Suprapubic skin (tissue), 4 donors: Measurements from ENCODE around the gene GPX5. TPM values are rescaled to one million over a fixed set of nuclear protein-coding genes. Genes with fewer than 3 reads are reported as not detected.
"Not testable (repeated sequence)": the region's sequence is repeated elsewhere in the genome, so short reads cannot be mapped to it uniquely, and the experiment has no call there.

Source experiments
- DNase-seq, 2 donors: peaks; one replicate each; pipeline ENCODE4 v3.0.0-alpha.2; 2019; ENCODE audit warnings: low spot score in 2 of 2
- H3K27ac ChIP-seq: fragments of 200-600 bp; sonication (generic); one replicate; pipeline ENCODE4 v1.5.1; 2019
- H3K27me3 ChIP-seq: fragments of 200-600 bp; sonication (generic); one replicate; pipeline ENCODE4 v1.5.1; 2019
- H3K36me3 ChIP-seq: fragments of 200-600 bp; sonication (generic); one replicate; pipeline ENCODE4 v1.5.1; 2019
- H3K4me1 ChIP-seq: fragments of 200-600 bp; sonication (generic); one replicate; pipeline ENCODE4 v1.5.1; 2019
- H3K4me3 ChIP-seq: fragments of 200-600 bp; sonication (generic); one replicate; pipeline ENCODE4 v1.5.1; 2019; ENCODE audit warnings: mild to moderate bottlenecking
- H3K9me3 ChIP-seq: fragments of 200-600 bp; sonication (generic); one replicate; pipeline ENCODE4 v1.5.1; 2019
- EP300 ChIP-seq: sonication (generic); formaldehyde crosslinking; IDR thresholded peaks from one replicate; pipeline ENCODE4 v1.6.1; 2017; ENCODE audit warnings: antibody characterized with exemption
- POLR2A ChIP-seq, 2 donors: fragments of 450-650 bp; IDR thresholded peaks; one replicate each; pipeline ENCODE4 v1.6.1; 2017; ENCODE audit warnings: antibody characterized with exemption in 2 of 2, mild to moderate bottlenecking in 2 of 2, moderate library complexity in 2 of 2
- POLR2AphosphoS5 ChIP-seq, 3 donors: sonication (generic); formaldehyde crosslinking; IDR thresholded peaks; one replicate each; pipeline ENCODE4 v1.6.1; 2017; ENCODE audit warnings: antibody characterized with exemption in 3 of 3
- WGBS: methylation state at CpG from one replicate; pipeline ENCODE4 v1.1.5; 2018; 5-methylcytosine and 5-hydroxymethylcytosine counted together
- total RNA-seq, 4 donors: library from RNA; depleted of rRNA; stranded (reverse); fragments of >200 nt; gene quantifications; one replicate each; pipeline ENCODE4 v1.1.0, GENCODE V29; 2016
- TF ChIP-seq, protein P1 (sequence below), 2 donors: fragments of 200-600 bp in 1 of 2; fragments of 450-650 bp in 1 of 2; sonication (generic) in 1 of 2; IDR thresholded peaks; one replicate each; pipeline ENCODE4 v1.5.1; 2016 to 2019; ENCODE audit warnings: antibody characterized with exemption in 2 of 2, mild to moderate bottlenecking in 1 of 2, moderate library complexity in 1 of 2

GPX5 gene
- total RNA-seq, 4 donors from 2014 or later = not detected

DNA sequence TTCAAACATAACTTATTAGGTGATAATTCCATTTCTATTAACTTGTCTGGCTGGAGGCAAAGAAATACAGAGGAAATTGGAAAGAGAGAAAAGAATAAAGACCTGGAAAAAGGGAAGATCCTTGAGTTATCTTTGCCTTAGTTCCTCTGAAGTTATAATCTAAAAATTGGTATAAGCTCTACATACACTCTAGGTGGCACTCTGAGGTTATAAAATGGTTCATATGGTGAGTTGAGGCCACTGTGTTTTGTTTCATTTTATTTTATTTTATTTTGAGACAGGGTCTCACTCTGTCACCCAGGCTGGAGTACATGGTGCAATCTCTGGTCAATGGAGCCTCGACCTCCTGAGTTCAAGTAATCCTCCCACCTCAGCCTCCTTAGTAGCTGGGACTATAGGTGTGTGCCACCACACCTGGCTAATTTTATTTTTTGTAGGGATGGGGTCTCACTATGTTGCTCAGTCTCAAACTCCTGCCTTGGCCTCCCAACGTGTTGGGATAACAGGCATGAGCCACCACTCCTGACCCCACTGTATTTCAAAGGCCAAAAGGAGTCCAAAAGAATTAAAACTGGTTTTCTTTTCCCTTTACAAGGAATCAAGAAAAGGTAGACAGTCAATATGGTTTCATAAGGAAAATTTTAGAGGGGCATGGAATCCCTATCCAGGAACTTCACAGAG lies 29.4 kb upstream of the GPX5 start:
- no peak for DNase-seq
- no peak overlapping the region for H3K4me3 ChIP-seq
- no peaks in the 10 kb centered on the region for H3K36me3 ChIP-seq
- H3K27me3 ChIP-seq = peaks cover 30% of the 10 kb centered on the region
- WGBS = 40% methylated on average over 2 of the region's 2 CpGs
- H3K4me1 ChIP-seq = no peaks in the 10 kb centered on the region
- no peaks in the 10 kb centered on the region for H3K9me3 ChIP-seq
- no peak overlapping the region for H3K27ac ChIP-seq
- TF ChIP-seq, protein P1, sequence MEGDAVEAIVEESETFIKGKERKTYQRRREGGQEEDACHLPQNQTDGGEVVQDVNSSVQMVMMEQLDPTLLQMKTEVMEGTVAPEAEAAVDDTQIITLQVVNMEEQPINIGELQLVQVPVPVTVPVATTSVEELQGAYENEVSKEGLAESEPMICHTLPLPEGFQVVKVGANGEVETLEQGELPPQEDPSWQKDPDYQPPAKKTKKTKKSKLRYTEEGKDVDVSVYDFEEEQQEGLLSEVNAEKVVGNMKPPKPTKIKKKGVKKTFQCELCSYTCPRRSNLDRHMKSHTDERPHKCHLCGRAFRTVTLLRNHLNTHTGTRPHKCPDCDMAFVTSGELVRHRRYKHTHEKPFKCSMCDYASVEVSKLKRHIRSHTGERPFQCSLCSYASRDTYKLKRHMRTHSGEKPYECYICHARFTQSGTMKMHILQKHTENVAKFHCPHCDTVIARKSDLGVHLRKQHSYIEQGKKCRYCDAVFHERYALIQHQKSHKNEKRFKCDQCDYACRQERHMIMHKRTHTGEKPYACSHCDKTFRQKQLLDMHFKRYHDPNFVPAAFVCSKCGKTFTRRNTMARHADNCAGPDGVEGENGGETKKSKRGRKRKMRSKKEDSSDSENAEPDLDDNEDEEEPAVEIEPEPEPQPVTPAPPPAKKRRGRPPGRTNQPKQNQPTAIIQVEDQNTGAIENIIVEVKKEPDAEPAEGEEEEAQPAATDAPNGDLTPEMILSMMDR (IDR thresholded peaks at IDR 0.05) = no peak
- TF ChIP-seq EP300 (no peak), POLR2AphosphoS5 (IDR thresholded peaks at IDR 0.05) (no peak), POLR2A (IDR thresholded peaks at IDR 0.05) (no peak)

DNA sequence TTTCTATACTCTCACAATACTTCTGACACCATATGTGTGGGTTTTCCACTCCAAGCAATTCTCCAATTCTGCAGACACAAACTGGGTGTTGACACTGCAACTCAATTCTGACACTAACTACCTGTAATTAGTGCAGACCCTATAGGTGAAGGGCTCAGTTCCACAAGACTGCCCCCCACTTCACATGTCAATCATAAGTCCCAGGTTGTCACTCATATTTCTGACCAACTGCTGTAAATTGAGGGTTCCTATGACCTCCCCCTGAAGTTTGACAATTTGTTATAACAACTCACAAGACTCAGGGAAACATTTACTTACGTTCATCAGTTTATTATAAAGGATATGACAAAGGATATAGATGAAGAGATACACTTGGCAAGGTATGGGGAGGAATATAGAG lies 28.4 kb upstream of the GPX5 start:
- Histone ChIP-seq H3K27ac (no peak overlapping the region), H3K9me3 (no peaks in the 10 kb centered on the region), H3K27me3 (peaks cover 21% of the 10 kb centered on the region), H3K36me3 (no peaks in the 10 kb centered on the region), H3K4me3 (no peak overlapping the region), H3K4me1 (no peaks in the 10 kb centered on the region)
- DNase-seq = no peak
- 75% methylated on average over 1 of the region's 1 CpG for WGBS
- no peak for TF ChIP-seq EP300
- TF ChIP-seq, protein P1 (IDR thresholded peaks at IDR 0.05) = no peak
- no peak for TF ChIP-seq POLR2A (IDR thresholded peaks at IDR 0.05)
- no peak for TF ChIP-seq POLR2AphosphoS5 (IDR thresholded peaks at IDR 0.05)

DNA sequence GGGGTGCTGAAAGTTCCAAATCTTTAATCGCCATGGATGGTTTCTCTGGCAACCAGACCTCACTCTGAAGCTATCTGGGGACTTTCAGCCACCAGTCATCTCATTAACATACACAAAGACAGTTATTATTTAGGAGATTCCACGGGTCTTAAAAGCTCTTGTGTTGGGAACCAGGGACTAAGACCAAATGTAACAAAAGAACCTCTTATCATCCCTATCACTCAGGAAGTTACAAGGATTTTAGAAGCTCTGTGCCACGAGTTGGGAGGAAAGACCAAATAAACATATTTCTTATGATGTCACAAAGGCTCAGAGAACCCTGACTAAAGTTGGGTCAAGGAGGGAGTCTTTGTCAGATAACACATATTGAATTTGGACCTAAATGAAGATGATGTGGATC lies 27.8 kb upstream of the GPX5 start:
- H3K4me1 ChIP-seq = no peaks in the 10 kb centered on the region
- DNase-seq = no peak
- no peaks in the 10 kb centered on the region for H3K9me3 ChIP-seq
- H3K36me3 ChIP-seq = no peaks in the 10 kb centered on the region
- peaks cover 20% of the 10 kb centered on the region for H3K27me3 ChIP-seq
- H3K27ac ChIP-seq = no peak overlapping the region
- WGBS = 63% methylated on average over 3 of the region's 3 CpGs
- TF ChIP-seq POLR2AphosphoS5 (IDR thresholded peaks at IDR 0.05) (no peak), POLR2A (IDR thresholded peaks at IDR 0.05) (no peak), EP300 (no peak)
- TF ChIP-seq, protein P1 (IDR thresholded peaks at IDR 0.05) = no peak
- no peak overlapping the region for H3K4me3 ChIP-seq

DNA sequence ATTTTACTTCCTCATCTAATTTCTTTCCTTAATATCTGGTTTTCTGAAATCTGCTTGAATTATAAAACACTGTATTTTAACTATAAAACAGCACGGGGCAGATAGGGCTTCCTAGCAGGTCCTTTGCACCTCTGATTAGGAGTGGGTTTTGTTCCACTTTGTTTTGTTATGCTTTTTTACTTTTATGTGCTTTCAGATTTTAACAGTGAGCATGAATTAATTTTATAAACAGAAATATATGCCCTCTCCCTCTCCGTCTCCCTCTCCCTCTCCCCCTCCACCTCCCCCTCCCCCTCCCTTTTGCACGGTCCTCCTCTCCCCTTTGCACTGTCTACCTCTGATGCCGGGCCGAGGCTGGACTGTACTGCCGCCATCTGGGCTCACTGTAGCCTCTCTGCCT lies 24.4 kb upstream of the GPX5 start:
- no peaks in the 10 kb centered on the region for H3K36me3 ChIP-seq
- H3K9me3 ChIP-seq = no peaks in the 10 kb centered on the region
- no peak for DNase-seq
- H3K4me1 ChIP-seq = no peaks in the 10 kb centered on the region
- H3K27me3 ChIP-seq = peaks cover 5% of the 10 kb centered on the region
- no peak overlapping the region for H3K27ac ChIP-seq
- 87% methylated on average over 6 of the region's 6 CpGs for WGBS
- TF ChIP-seq, protein P1 (IDR thresholded peaks at IDR 0.05) = no peak
- TF ChIP-seq EP300 (no peak), POLR2AphosphoS5 (IDR thresholded peaks at IDR 0.05) (no peak), POLR2A (IDR thresholded peaks at IDR 0.05) (no peak)
- H3K4me3 ChIP-seq = no peak overlapping the region

DNA sequence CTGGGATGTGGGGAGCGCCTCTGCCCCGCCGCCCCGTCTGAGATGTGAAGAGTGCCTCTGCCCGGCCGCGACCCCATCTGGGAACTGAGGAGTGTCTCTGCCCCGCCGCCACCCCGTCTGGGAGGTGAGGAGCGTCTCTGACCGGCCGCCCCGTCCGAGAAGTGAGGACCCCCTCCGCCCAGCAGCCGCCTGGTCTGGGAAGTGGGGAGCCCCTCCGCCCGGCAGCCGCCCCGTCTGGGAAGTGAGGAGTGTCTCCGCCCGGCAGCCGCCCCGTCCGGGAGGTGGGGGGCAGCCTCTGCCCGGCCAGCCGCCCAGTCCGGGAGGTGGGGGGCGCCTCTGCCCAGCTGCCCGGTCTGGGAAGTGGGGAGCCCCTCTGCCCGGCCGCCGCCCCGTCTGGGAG lies 23.5 kb upstream of the GPX5 start:
- H3K27me3 ChIP-seq, H3K4me1 ChIP-seq, DNase-seq, H3K4me3 ChIP-seq, H3K27ac ChIP-seq, H3K9me3 ChIP-seq, H3K36me3 ChIP-seq: not testable (repeated sequence)
- 92% methylated on average over 17 of the region's 35 CpGs for WGBS

DNA sequence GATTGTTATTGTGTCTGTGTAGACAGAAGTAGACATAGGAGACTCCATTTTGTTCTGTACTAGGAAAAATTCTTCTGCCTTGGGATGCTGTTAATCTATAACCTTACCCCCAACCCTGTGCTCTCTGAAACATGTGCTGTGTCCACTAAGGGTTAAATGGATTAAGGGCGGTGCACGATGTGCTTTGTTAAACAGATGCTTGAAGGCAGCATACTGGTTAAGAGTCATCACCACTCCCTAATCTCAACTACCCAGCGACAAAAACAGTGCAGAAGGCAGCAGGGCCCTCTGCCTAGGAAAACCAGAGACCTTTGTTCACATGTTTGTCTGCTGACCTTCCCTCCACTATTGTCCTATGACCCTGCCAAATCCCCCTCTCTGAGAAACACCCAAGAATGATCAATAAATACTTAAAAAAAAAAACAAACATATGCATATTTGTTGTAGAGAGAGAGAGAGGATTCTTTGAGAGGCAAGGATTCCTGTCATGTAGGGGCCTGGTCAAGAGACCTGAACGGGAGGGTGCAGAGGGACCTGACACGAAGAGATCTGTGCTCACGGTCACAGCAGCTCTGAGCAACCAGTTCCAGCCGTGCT lies 22.9 kb upstream of the GPX5 start:
- not testable (repeated sequence) for H3K36me3 ChIP-seq, DNase-seq, H3K4me1 ChIP-seq, H3K4me3 ChIP-seq, H3K27ac ChIP-seq, H3K27me3 ChIP-seq, H3K9me3 ChIP-seq
- 63% methylated on average over 7 of the region's 7 CpGs for WGBS
